ENCODE measurements around the gene C19orf85.
"Not testable (repeated sequence)": the region's sequence is repeated elsewhere in the genome, so short reads cannot be mapped to it uniquely, and the experiment has no call there.

C19orf85 gene

GRCh38 chr19:55457683-55458457 is 6.7 kb downstream of the C19orf85 start:
- DNase-seq (ENCODE audit: low read depth): no peak

- DNase-seq (ENCODE audit: low read depth): no peak
These were observed 8.2 kb downstream of the C19orf85 start for GRCh38 chr19:55456347-55456746.

- no peak for DNase-seq (ENCODE audit: low read depth)
These were observed 8.8 kb downstream of the C19orf85 start for GRCh38 chr19:55455576-55456235.

- peak; percentile 45 for DNase-seq (ENCODE audit: low read depth)
These were observed 9.7 kb downstream of the C19orf85 start for GRCh38 chr19:55454787-55455243.

- DNase-seq (ENCODE audit: low read depth): no peak
These were observed 10.9 kb downstream of the C19orf85 start for GRCh38 chr19:55453511-55454260.

- peak; percentile 81 for DNase-seq (ENCODE audit: low read depth)
These were observed 11.7 kb downstream of the C19orf85 start for GRCh38 chr19:55452749-55453346.

- DNase-seq (ENCODE audit: low read depth): no peak
These were observed 12.4 kb downstream of the C19orf85 start for GRCh38 chr19:55451965-55452748.

- no peak for DNase-seq (ENCODE audit: low read depth)
These were observed 13.2 kb downstream of the C19orf85 start for GRCh38 chr19:55451163-55451964.

GRCh38 chr19:55449469-55449868 is 15.1 kb downstream of the C19orf85 start:
- no peak for DNase-seq (ENCODE audit: low read depth)

- not testable (repeated sequence) for DNase-seq (ENCODE audit: low read depth)
These were observed 16.4 kb downstream of the C19orf85 start for GRCh38 chr19:55448175-55448490.

- no peak for DNase-seq (ENCODE audit: low read depth)
These were observed 17.0 kb downstream of the C19orf85 start for GRCh38 chr19:55447421-55448174.

- no peak for DNase-seq (ENCODE audit: low read depth)
These were observed 18.5 kb downstream of the C19orf85 start for GRCh38 chr19:55446060-55446459.

GRCh38 chr19:55444646-55445045 is 19.9 kb downstream of the C19orf85 start:
- DNase-seq (ENCODE audit: low read depth): no peak

GRCh38 chr19:55443824-55444480 is 20.6 kb downstream of the C19orf85 start:
- DNase-seq (ENCODE audit: low read depth): no peak

- no peak for DNase-seq (ENCODE audit: low read depth)
These were observed 21.3 kb downstream of the C19orf85 start, which contains the start of gene SHISA7 for GRCh38 chr19:55443045-55443823. TSS of gene SHISA7 (minus strand) at chr19:55443300. CDS start at chr19:55442863, 437 bp downstream.

- DNase-seq (ENCODE audit: low read depth): no peak
These were observed 22.1 kb downstream of the C19orf85 start for GRCh38 chr19:55442372-55442961.

GRCh38 chr19:55441692-55442321 is 22.7 kb downstream of the C19orf85 start:
- no peak for DNase-seq (ENCODE audit: low read depth)

GRCh38 chr19:55441319-55441691 is 23.2 kb downstream of the C19orf85 start:
- DNase-seq (ENCODE audit: low read depth): no peak
